ENCODE measurements around the gene RUSF1. TPM values are rescaled to one million over a fixed set of nuclear protein-coding genes. Genes with fewer than 3 reads are reported as not detected.

The RUSF1 gene
- polyA plus RNA-seq, 1 donor, result 77.8 TPM

- DNase-seq, result no peak
These were observed 36.1 kb downstream of the RUSF1 start, which contains the start of gene TGFB1I1 for GRCh38 chr16:31471875-31472708. Gene TGFB1I1 (plus strand): TSS chr16:31472152. CDS start chr16:31472189, 37 bp downstream.

GRCh38 chr16:31471241-31471874, 36.8 kb downstream of the RUSF1 start:
- DNase-seq, result no peak

- no peak for DNase-seq
These were observed 37.6 kb downstream of the RUSF1 start for GRCh38 chr16:31470615-31471014.

GRCh38 chr16:31467858-31468257, 40.3 kb downstream of the RUSF1 start:
- no peak for DNase-seq

GRCh38 chr16:31467151-31467773, 40.9 kb downstream of the RUSF1 start:
- DNase-seq, result no peak

GRCh38 chr16:31466381-31466841, 41.8 kb downstream of the RUSF1 start:
- no peak for DNase-seq

- DNase-seq, result no peak
These were observed 42.3 kb downstream of the RUSF1 start for GRCh38 chr16:31465788-31466370.

- DNase-seq, result no peak
These were observed 43.4 kb downstream of the RUSF1 start for GRCh38 chr16:31464781-31465260.

GRCh38 chr16:31464348-31464769, 43.8 kb downstream of the RUSF1 start:
- no peak for DNase-seq

- no peak for DNase-seq
These were observed 46.0 kb downstream of the RUSF1 start for GRCh38 chr16:31461921-31462804.

- DNase-seq, result no peak
These were observed 46.8 kb downstream of the RUSF1 start for GRCh38 chr16:31461201-31461920.

- DNase-seq, result no peak
These were observed 47.6 kb downstream of the RUSF1 start for GRCh38 chr16:31460582-31461002.

GRCh38 chr16:31459687-31460581, 48.3 kb downstream of the RUSF1 start:
- DNase-seq, result peak; percentile 100

GRCh38 chr16:31458844-31459686, 49.1 kb downstream of the RUSF1 start, which contains the start of gene ARMC5:
Gene ARMC5 (plus strand): TSS chr16:31459501. CDS start chr16:31459525, 24 bp downstream.
- DNase-seq, result peak; percentile 97

GRCh38 chr16:31458073-31458843, 49.9 kb downstream of the RUSF1 start:
- no peak for DNase-seq

- no peak for DNase-seq
These were observed 51.2 kb downstream of the RUSF1 start for GRCh38 chr16:31456988-31457360.

GRCh38 chr16:31455601-31456314, 52.4 kb downstream of the RUSF1 start:
- no peak for DNase-seq

Data from left kidney (tissue), 2 donors.